ENCODE results near the gene GREB1. TPM values are rescaled to one million over a fixed set of nuclear protein-coding genes. Genes with fewer than 3 reads are reported as not detected.

GREB1 gene
- total RNA-seq, 2 experiments from 2014 or later, result 0.13 to 0.33 TPM

- POLR2A ChIA-PET, result no interaction called here
- H3K27ac Mint-ChIP-seq, result no peak overlapping the region
Measured at GRCh38 chr2:11610624-11611242, 76.9 kb downstream of the GREB1 start.

DNA sequence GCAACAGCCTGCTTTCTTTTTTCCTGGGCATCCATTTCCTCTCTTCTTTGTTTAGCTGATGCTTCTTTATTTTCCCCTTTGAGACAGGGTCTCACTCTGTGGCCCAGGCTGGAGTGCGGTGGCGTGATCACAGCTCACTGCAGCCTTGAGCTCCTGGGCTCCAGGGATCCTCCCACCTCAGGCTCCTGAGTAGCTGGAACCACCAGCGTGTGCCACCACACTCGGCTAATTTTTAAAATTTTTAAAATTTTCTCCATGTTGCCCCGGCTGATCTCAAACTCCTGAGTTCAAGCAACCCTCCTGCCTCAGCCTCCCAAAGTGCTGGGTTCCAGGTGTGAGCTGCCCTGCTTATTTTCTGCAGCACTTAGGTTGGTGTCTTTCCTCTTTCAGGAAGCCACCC is 77.4 kb downstream of the GREB1 start:
- Mint-ChIP-seq H3K27me3 (peaks cover 2% of the 10 kb centered on the region), H3K36me3 (ENCODE audit: low read depth) (no peaks in the 10 kb centered on the region), H3K9me3 (no peaks in the 10 kb centered on the region), H3K4me3 (no peak overlapping the region), H3K4me1 (no peaks in the 10 kb centered on the region), H3K27ac (no peak overlapping the region)
- ChIA-PET POLR2A (no interaction called here), CTCF (no interaction called here)
- no peak for DNase-seq

More at GRCh38 chr2:11610624-11611242, 76.9 kb downstream of the GREB1 start:
- DNase-seq, result no peak
- Mint-ChIP-seq H3K27me3 (peaks cover 1% of the 10 kb centered on the region), H3K36me3 (ENCODE audit: low read depth) (no peaks in the 10 kb centered on the region), H3K4me3 (no peak overlapping the region), H3K4me1 (no peaks in the 10 kb centered on the region), H3K9me3 (no peaks in the 10 kb centered on the region)
- CTCF ChIA-PET, result no interaction called here

- CTCF ChIA-PET, result no interaction called here
- no peak for DNase-seq
- H3K27me3 Mint-ChIP-seq, result peaks cover 4% of the 10 kb centered on the region
- H3K4me3 Mint-ChIP-seq, result no peak overlapping the region
- no peaks in the 10 kb centered on the region for H3K36me3 Mint-ChIP-seq (ENCODE audit: low read depth)
- H3K27ac Mint-ChIP-seq, result no peak overlapping the region
- no peaks in the 10 kb centered on the region for H3K4me1 Mint-ChIP-seq
- POLR2A ChIA-PET, result no interaction called here
- H3K9me3 Mint-ChIP-seq, result no peaks in the 10 kb centered on the region
Measured at GRCh38 chr2:11612553-11613215, 78.8 kb downstream of the GREB1 start.

DNA sequence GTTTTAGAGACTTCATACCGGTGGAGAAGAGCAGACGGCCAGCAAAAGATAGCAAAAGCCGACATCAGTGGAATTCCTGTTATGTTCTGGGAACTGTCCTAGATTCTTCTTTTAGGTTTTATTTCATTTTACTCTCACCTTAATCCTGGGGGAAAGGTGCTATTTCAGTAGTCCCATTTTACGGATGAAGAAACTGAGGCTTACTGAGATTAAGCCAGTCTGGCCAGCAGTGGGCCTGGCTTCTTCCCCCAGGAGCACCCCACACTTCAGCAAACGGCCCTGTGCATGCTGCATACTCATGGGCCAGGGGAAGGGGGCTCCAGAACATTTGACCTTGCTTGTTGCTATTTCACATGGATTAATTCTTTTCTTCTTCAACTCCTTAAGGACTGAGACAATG is 79.5 kb downstream of the GREB1 start:
- no peak overlapping the region for H3K27ac Mint-ChIP-seq
- CTCF ChIA-PET, result no interaction called here

DNA sequence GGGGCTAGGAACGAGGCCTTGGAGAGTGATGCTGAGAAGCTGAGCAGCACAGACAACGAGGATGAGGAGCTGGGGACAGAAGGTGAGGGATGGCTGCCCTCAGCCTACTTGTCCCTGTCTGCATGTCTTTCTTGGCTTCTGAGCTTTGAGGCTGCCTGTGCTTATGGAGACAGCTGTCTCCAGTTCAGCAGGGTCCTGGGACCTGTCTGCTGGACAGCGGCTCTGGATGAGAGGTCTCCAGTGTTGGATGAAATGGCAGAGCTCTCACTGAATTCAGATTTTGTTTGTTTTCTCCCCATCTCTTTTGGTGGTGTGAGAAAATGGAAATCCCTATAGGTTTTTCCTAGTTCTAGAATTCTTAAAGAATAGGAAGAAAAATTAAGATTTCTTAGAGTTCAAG is 81.4 kb downstream of the GREB1 start:
- DNase-seq, result no peak
- no peaks in the 10 kb centered on the region for H3K9me3 Mint-ChIP-seq
- H3K4me3 Mint-ChIP-seq, result no peak overlapping the region
- POLR2A ChIA-PET, result no interaction called here
- H3K27ac Mint-ChIP-seq, result no peak overlapping the region
- CTCF ChIA-PET, result no interaction called here
- no peaks in the 10 kb centered on the region for H3K36me3 Mint-ChIP-seq (ENCODE audit: low read depth)
- H3K27me3 Mint-ChIP-seq, result peaks cover 2% of the 10 kb centered on the region
- H3K4me1 Mint-ChIP-seq, result no peaks in the 10 kb centered on the region

More for the DNA sequence above, 79.5 kb downstream of the GREB1 start:
- Mint-ChIP-seq H3K36me3 (ENCODE audit: low read depth) (no peaks in the 10 kb centered on the region), H3K4me3 (no peak overlapping the region), H3K9me3 (no peaks in the 10 kb centered on the region), H3K27me3 (peaks cover 4% of the 10 kb centered on the region), H3K4me1 (no peaks in the 10 kb centered on the region)
- DNase-seq, result no peak
- POLR2A ChIA-PET, result no interaction called here

GRCh38 chr2:11616097-11616687 is 82.3 kb downstream of the GREB1 start:
- Mint-ChIP-seq H3K36me3 (ENCODE audit: low read depth) (no peaks in the 10 kb centered on the region), H3K27me3 (peaks cover 2% of the 10 kb centered on the region), H3K27ac (no peak overlapping the region), H3K4me1 (no peaks in the 10 kb centered on the region), H3K4me3 (no peak overlapping the region), H3K9me3 (no peaks in the 10 kb centered on the region)
- POLR2A ChIA-PET, result no interaction called here
- CTCF ChIA-PET, result no interaction called here
- DNase-seq, result no peak

DNA sequence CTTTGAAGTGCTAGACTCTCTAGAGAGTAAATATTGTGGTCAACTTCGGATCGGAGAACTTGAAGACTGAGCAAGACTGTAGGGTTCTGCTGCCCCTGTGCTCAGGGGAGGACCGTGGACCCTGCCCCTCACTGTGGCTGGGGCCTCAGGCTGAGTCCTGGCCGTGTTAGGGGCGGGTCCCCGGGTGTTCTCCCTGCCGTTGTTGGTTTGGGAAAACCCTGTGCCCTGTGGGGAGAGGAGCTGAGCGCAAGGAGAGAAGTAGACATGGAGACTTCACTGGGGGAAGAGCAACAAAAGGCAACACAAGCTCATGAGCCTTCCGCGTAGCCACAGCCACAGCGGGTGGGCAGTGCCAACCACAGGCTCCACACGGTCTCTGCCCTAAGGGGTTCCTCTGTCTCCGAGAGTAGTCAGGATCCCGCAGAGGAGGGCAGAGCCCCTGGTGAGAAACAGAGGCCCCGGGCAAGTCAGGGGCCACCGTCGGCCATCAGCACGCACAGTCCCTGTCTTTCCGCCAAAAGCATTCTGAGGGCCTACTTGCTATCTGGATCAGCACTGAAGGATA is 83.1 kb downstream of the GREB1 start:
- no peak overlapping the region for H3K27ac Mint-ChIP-seq
- no peak for DNase-seq
- POLR2A ChIA-PET, result no interaction called here
- H3K27me3 Mint-ChIP-seq, result peaks cover 2% of the 10 kb centered on the region
- no peaks in the 10 kb centered on the region for H3K4me1 Mint-ChIP-seq
- H3K9me3 Mint-ChIP-seq, result no peaks in the 10 kb centered on the region
- H3K4me3 Mint-ChIP-seq, result no peak overlapping the region
- CTCF ChIA-PET, result no interaction called here
- no peaks in the 10 kb centered on the region for H3K36me3 Mint-ChIP-seq (ENCODE audit: low read depth)

DNA sequence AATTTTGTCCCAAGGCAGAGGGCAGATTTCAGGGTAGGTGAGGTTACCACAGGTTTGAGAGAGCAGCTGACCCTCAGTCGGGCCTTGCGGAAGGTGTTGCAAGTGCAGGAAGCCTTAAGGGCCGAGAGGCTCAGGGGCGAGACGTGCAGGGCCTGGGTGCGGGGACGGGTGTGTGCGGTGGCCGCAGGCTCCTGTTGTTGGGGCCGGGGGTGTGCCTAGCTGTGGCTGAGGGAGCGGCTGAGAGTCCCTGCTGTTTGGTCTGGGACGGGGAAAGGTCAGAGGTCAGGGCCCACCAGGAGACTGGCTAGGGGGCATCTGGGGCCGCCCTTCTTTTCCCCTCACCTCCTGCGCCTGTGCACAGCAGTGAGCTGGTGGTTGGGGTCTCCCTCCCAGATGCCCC is 83.7 kb downstream of the GREB1 start:
- Mint-ChIP-seq H3K27me3 (peaks cover 2% of the 10 kb centered on the region), H3K4me1 (no peaks in the 10 kb centered on the region), H3K27ac (no peak overlapping the region), H3K4me3 (no peak overlapping the region), H3K36me3 (ENCODE audit: low read depth) (no peaks in the 10 kb centered on the region), H3K9me3 (no peaks in the 10 kb centered on the region)
- ChIA-PET POLR2A (no interaction called here), CTCF (no interaction called here)
- no peak for DNase-seq

DNA sequence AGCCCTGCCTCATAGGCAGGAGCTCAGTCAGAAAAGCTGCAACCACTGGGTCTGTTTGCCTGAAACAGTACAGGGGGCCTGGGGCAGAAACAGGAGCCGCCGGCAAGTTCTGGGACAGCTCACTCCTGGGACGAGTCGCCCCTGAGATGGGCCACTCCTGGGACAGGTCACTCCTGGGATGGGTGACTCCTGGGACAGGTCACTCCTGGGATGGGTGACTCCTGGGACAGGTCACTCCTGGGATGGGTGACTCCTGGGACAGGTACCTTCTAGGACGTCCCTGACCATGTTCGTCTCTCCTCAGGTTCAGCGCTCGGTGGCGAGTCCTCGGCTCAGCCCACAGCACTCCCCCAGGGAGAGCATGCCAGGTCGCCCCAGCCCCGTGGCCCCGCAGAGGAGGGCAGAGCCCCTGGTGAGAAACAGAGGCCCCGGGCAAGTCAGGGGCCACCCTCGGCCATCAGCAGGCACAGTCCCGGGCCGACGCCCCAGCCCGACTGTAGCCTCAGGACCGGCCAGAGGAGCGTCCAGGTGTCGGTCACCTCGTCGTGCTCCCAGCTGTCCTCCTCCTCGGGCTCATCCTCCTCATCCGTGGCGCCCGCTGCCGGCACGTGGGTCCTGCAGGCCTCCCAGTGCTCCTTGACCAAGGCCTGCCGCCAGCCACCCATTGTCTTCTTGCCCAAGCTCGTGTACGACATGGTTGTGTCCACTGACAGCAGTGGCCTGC is 84.3 kb downstream of the GREB1 start:
- no peaks in the 10 kb centered on the region for H3K9me3 Mint-ChIP-seq

DNA sequence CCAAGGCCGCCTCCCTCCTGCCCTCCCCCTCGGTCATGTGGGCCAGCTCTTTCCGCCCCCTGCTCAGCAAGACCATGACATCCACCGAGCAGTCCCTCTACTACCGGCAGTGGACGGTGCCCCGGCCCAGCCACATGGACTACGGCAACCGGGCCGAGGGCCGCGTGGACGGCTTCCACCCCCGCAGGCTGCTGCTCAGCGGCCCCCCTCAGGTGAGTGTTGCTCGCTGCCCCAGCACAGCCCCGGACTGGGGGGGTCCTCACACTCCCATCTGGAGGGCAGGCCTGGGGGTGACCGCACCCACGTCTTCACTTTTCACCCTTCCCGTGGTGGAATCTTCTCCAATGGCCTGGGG is 84.8 kb downstream of the GREB1 start:
- H3K27ac Mint-ChIP-seq, result no peak overlapping the region
- H3K9me3 Mint-ChIP-seq, result no peaks in the 10 kb centered on the region
- no peak overlapping the region for H3K4me3 Mint-ChIP-seq
- no peak for DNase-seq
- ChIA-PET POLR2A (no interaction called here), CTCF (no interaction called here)
- H3K36me3 Mint-ChIP-seq (ENCODE audit: low read depth), result no peaks in the 10 kb centered on the region
- peaks cover 2% of the 10 kb centered on the region for H3K27me3 Mint-ChIP-seq
- H3K4me1 Mint-ChIP-seq, result no peaks in the 10 kb centered on the region

More for the DNA sequence above, 84.3 kb downstream of the GREB1 start:
- H3K4me3 Mint-ChIP-seq, result no peak overlapping the region
- CTCF ChIA-PET, result no interaction called here
- no peaks in the 10 kb centered on the region for H3K36me3 Mint-ChIP-seq (ENCODE audit: low read depth)
- DNase-seq, result no peak
- POLR2A ChIA-PET, result no interaction called here
- H3K27me3 Mint-ChIP-seq, result peaks cover 2% of the 10 kb centered on the region
- H3K27ac Mint-ChIP-seq, result no peak overlapping the region
- H3K4me1 Mint-ChIP-seq, result no peaks in the 10 kb centered on the region

DNA sequence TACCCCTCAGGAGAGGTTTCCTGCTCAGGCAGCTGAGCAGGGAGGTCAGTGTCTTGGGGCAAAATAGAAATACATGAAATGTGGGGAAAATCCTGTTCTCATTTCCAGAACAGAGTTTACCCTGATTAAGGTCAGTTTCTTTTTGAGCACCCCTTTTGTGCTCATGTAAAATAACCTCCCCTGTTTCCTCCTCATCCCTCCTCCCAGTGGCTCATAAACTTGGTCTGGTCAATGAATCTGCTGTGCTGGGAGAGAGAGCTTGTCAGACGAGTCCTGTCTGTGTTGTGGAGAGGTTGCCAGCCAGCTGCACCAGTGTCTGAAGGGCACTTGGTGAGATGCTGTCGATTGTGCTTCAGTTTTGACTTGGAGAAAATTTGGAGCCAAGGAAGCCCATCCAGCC is 87.6 kb downstream of the GREB1 start:
- Mint-ChIP-seq H3K9me3 (no peaks in the 10 kb centered on the region), H3K27me3 (no peaks in the 10 kb centered on the region), H3K27ac (no peak overlapping the region), H3K4me3 (no peak overlapping the region), H3K36me3 (ENCODE audit: low read depth) (no peaks in the 10 kb centered on the region), H3K4me1 (no peaks in the 10 kb centered on the region)
- POLR2A ChIA-PET, result no interaction called here
- no peak for DNase-seq
- CTCF ChIA-PET, result no interaction called here

DNA sequence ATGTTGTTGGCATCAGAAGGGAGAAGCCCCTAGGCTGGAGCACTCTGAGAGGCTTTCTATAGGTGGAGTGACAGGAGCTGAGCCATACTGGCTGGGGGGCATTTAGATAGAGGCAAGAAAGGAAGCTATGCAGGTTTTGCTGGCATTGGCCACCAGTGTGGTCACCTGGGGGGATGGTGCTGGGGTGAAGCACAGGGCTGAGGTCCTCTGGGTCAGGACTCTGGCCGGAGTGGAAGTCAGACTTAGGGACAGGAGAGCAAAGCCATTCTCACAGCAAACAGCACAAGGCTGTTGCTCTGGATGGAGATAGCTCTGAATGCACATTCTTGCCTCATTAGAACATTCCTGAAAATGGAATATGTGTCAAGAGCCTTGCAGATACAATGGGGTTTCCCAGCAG is 88.8 kb downstream of the GREB1 start:
- no peak overlapping the region for H3K4me3 Mint-ChIP-seq
- H3K27me3 Mint-ChIP-seq, result no peaks in the 10 kb centered on the region
- H3K27ac Mint-ChIP-seq, result no peak overlapping the region
- ChIA-PET CTCF (no interaction called here), POLR2A (no interaction called here)
- no peaks in the 10 kb centered on the region for H3K9me3 Mint-ChIP-seq
- H3K4me1 Mint-ChIP-seq, result no peaks in the 10 kb centered on the region
- H3K36me3 Mint-ChIP-seq (ENCODE audit: low read depth), result no peaks in the 10 kb centered on the region
- no peak for DNase-seq

- CTCF ChIA-PET, result no interaction called here
- no peaks in the 10 kb centered on the region for H3K27me3 Mint-ChIP-seq
- DNase-seq, result no peak
- no peak overlapping the region for H3K4me3 Mint-ChIP-seq
- H3K27ac Mint-ChIP-seq, result no peak overlapping the region
- POLR2A ChIA-PET, result no interaction called here
- no peaks in the 10 kb centered on the region for H3K9me3 Mint-ChIP-seq
- no peaks in the 10 kb centered on the region for H3K36me3 Mint-ChIP-seq (ENCODE audit: low read depth)
- no peaks in the 10 kb centered on the region for H3K4me1 Mint-ChIP-seq
Measured at GRCh38 chr2:11624893-11625292, 91.0 kb downstream of the GREB1 start.

Data from activated CD4-positive, alpha-beta memory T cell treated with anti-CD3 and anti-CD28 coated beads, Interleukin-2, amount 10 ng/mL, durations not matched to agents 7 days and 5 days (primary cell).